ENCODE results near the gene PCSK5. TPM values are rescaled to one million over a fixed set of nuclear protein-coding genes. Genes with fewer than 3 reads are reported as not detected.

The PCSK5 gene
- total and polyA plus RNA-seq, 2 of the 8 experiments (the other 6 are each of a cell fraction or from before 2014, with no cell fraction given): 5.5 to 10.7 TPM

GRCh38 chr9:76357555-76357954, 467.1 kb downstream of the PCSK5 start (continued):
- TF ChIP-seq HDAC2 (IDR thresholded peaks at IDR 0.05; ENCODE audit: borderline replicate concordance in 1 of 2, low read depth in 2 of 2, low read length in 2 of 2) (no peak), CTCF (IDR thresholded peaks at IDR 0.05; ENCODE audit: control extremely low read depth in 1 of 3, insufficient read depth in 1 of 3, low read depth in 1 of 3, low read length in 3 of 3) (no peak), ZNF274 (IDR thresholded peaks at IDR 0.05; ENCODE audit: borderline replicate concordance, extremely low read depth, low read length) (no peak), TCF12 (IDR thresholded peaks at IDR 0.05; ENCODE audit: low read depth, low read length) (no peak), JUND (IDR thresholded peaks at IDR 0.05; ENCODE audit: low read length) (no peak), CBX8 (IDR thresholded peaks at IDR 0.05; ENCODE audit: borderline replicate concordance, low read depth, low read length) (no peak), GABPA (IDR thresholded peaks at IDR 0.05; ENCODE audit: borderline replicate concordance, insufficient read depth, low read length) (no peak), MAFK (IDR thresholded peaks at IDR 0.05; ENCODE audit: low read depth, low read length) (no peak)
